ENCODE measurements around the gene PPP1R16B.
A peak's percentile ranks its signal among the peaks of the same experiment; 100 is the strongest.

The PPP1R16B gene

GRCh38 chr20:38762174-38762573 is 43.3 kb upstream of the PPP1R16B start:
- no peak overlapping the region for H2AK5ac ChIP-seq (ENCODE audit: low read length, severe bottlenecking)
- no peak overlapping the region for H4K91ac ChIP-seq (ENCODE audit: low read length)
- no peak overlapping the region for H3K14ac ChIP-seq (ENCODE audit: low read length in 2 of 2)
- no peak overlapping the region for H3K23ac ChIP-seq (ENCODE audit: low read length in 2 of 2)
- H3K4ac ChIP-seq (ENCODE audit: low read depth in 1 of 2, low read length in 2 of 2): no peak overlapping the region
- H3K18ac ChIP-seq (ENCODE audit: low read depth in 1 of 2, low read length in 2 of 2): no peak overlapping the region
- no peak overlapping the region for H2AFZ ChIP-seq (ENCODE audit: low read depth, low read length)
- no peak overlapping the region for H3K9ac ChIP-seq (ENCODE audit: low read length)
- no peaks in the 10 kb centered on the region for H3K27me3 ChIP-seq (ENCODE audit: control insufficient read depth in 1 of 2, insufficient read depth in 1 of 2, low read length in 2 of 2)
- H4K8ac ChIP-seq (ENCODE audit: low read length): no peak overlapping the region
- H3K4me3 ChIP-seq (ENCODE audit: insufficient read depth in 1 of 2, low read depth in 1 of 2, low read length in 2 of 2): no peak overlapping the region
- H2BK15ac ChIP-seq (ENCODE audit: low read depth, poor library complexity, severe bottlenecking): no peak overlapping the region
- peaks cover 4% of the 10 kb centered on the region for H3K79me1 ChIP-seq (replicated peaks; ENCODE audit: low read length, poor library complexity, severe bottlenecking)
- no peak overlapping the region for H2BK12ac ChIP-seq (ENCODE audit: low read length in 2 of 2)
- H2BK5ac ChIP-seq (ENCODE audit: low read depth, low read length, poor library complexity, severe bottlenecking): no peak overlapping the region
- no peak for DNase-seq
- H3K9me3 ChIP-seq (ENCODE audit: control insufficient read depth, low read length): no peaks in the 10 kb centered on the region
- H3K4me2 ChIP-seq (ENCODE audit: low read length, poor library complexity, severe bottlenecking): no peak overlapping the region
- no peak overlapping the region for H2BK120ac ChIP-seq (ENCODE audit: low read depth, low read length)
- H3K4me1 ChIP-seq (ENCODE audit: control insufficient read depth, insufficient read depth, low read depth, low read length): peaks cover 4% of the 10 kb centered on the region
- H3K27ac ChIP-seq (ENCODE audit: low read length, poor library complexity, severe bottlenecking): no peak overlapping the region
- peaks cover 24 to 82% of the 10 kb centered on the region in 2 experiments for H3K36me3 ChIP-seq (ENCODE audit: control insufficient read depth in 1 of 2, insufficient read depth in 2 of 2, low read depth in 1 of 2, low read length in 2 of 2)

GRCh38 chr20:38763616-38764015 is 41.9 kb upstream of the PPP1R16B start:
- Histone ChIP-seq H4K91ac (ENCODE audit: low read length) (no peak overlapping the region), H3K14ac (ENCODE audit: low read length in 2 of 2) (no peak overlapping the region), H4K8ac (ENCODE audit: low read length) (no peak overlapping the region), H3K9me3 (ENCODE audit: control insufficient read depth, low read length) (no peaks in the 10 kb centered on the region), H3K36me3 (ENCODE audit: control insufficient read depth in 1 of 2, insufficient read depth in 2 of 2, low read depth in 1 of 2, low read length in 2 of 2) (peaks cover 30 to 85% of the 10 kb centered on the region in 2 experiments), H2BK15ac (ENCODE audit: low read depth, poor library complexity, severe bottlenecking) (no peak overlapping the region), H3K27me3 (ENCODE audit: control insufficient read depth in 1 of 2, insufficient read depth in 1 of 2, low read length in 2 of 2) (no peaks in the 10 kb centered on the region), H3K18ac (ENCODE audit: low read depth in 1 of 2, low read length in 2 of 2) (no peak overlapping the region), H3K4me1 (ENCODE audit: control insufficient read depth, insufficient read depth, low read depth, low read length) (peaks cover 4% of the 10 kb centered on the region), H3K27ac (ENCODE audit: low read length, poor library complexity, severe bottlenecking) (no peak overlapping the region), H3K4ac (ENCODE audit: low read depth in 1 of 2, low read length in 2 of 2) (no peak overlapping the region), H2AK5ac (ENCODE audit: low read length, severe bottlenecking) (no peak overlapping the region), H3K4me3 (ENCODE audit: insufficient read depth in 1 of 2, low read depth in 1 of 2, low read length in 2 of 2) (no peak overlapping the region), H2BK12ac (ENCODE audit: low read length in 2 of 2) (no peak overlapping the region), H2BK120ac (ENCODE audit: low read depth, low read length) (no peak overlapping the region), H3K4me2 (ENCODE audit: low read length, poor library complexity, severe bottlenecking) (no peak overlapping the region), H2BK5ac (ENCODE audit: low read depth, low read length, poor library complexity, severe bottlenecking) (no peak overlapping the region), H3K9ac (ENCODE audit: low read length) (no peak overlapping the region), H3K79me1 (replicated peaks; ENCODE audit: low read length, poor library complexity, severe bottlenecking) (peaks cover 4% of the 10 kb centered on the region), H2AFZ (ENCODE audit: low read depth, low read length) (no peak overlapping the region), H3K23ac (ENCODE audit: low read length in 2 of 2) (no peak overlapping the region)
- DNase-seq: no peak
- 78% methylated on average over 1 of the region's 1 CpG for WGBS

GRCh38 chr20:38764567-38765318 is 40.8 kb upstream of the PPP1R16B start:
- Histone ChIP-seq H3K4me2 (ENCODE audit: low read length, poor library complexity, severe bottlenecking) (peak overlapping the region; percentile 16), H4K8ac (ENCODE audit: low read length) (no peak overlapping the region), H2AFZ (ENCODE audit: low read depth, low read length) (no peak overlapping the region), H3K4me1 (ENCODE audit: control insufficient read depth, insufficient read depth, low read depth, low read length) (peaks cover 4% of the 10 kb centered on the region), H3K14ac (ENCODE audit: low read length in 2 of 2) (no peak overlapping the region), H3K79me1 (replicated peaks; ENCODE audit: low read length, poor library complexity, severe bottlenecking) (peaks cover 7% of the 10 kb centered on the region), H3K9ac (ENCODE audit: low read length) (peak overlapping the region; percentile 46), H2BK120ac (ENCODE audit: low read depth, low read length) (no peak overlapping the region), H3K27ac (ENCODE audit: low read length, poor library complexity, severe bottlenecking) (no peak overlapping the region), H3K27me3 (ENCODE audit: control insufficient read depth in 1 of 2, insufficient read depth in 1 of 2, low read length in 2 of 2) (no peaks in the 10 kb centered on the region), H3K4ac (ENCODE audit: low read depth in 1 of 2, low read length in 2 of 2) (no peak overlapping the region), H4K91ac (ENCODE audit: low read length) (no peak overlapping the region), H2AK5ac (ENCODE audit: low read length, severe bottlenecking) (no peak overlapping the region), H3K18ac (ENCODE audit: low read depth in 1 of 2, low read length in 2 of 2) (no peak overlapping the region), H3K4me3 (ENCODE audit: insufficient read depth in 1 of 2, low read depth in 1 of 2, low read length in 2 of 2) (no peak overlapping the region), H3K23ac (ENCODE audit: low read length in 2 of 2) (no peak overlapping the region), H2BK5ac (ENCODE audit: low read depth, low read length, poor library complexity, severe bottlenecking) (no peak overlapping the region), H2BK15ac (ENCODE audit: low read depth, poor library complexity, severe bottlenecking) (no peak overlapping the region), H2BK12ac (ENCODE audit: low read length in 2 of 2) (no peak overlapping the region), H3K9me3 (ENCODE audit: control insufficient read depth, low read length) (no peaks in the 10 kb centered on the region), H3K36me3 (ENCODE audit: control insufficient read depth in 1 of 2, insufficient read depth in 2 of 2, low read depth in 1 of 2, low read length in 2 of 2) (peaks cover 30 to 81% of the 10 kb centered on the region in 2 experiments)
- WGBS: 59% methylated on average over 11 of the region's 11 CpGs
- DNase-seq: peak; percentile 83

GRCh38 chr20:38766071-38766470 is 39.4 kb upstream of the PPP1R16B start:
- H3K9ac ChIP-seq (ENCODE audit: low read length): no peak overlapping the region
- no peak for DNase-seq
- H2BK15ac ChIP-seq (ENCODE audit: low read depth, poor library complexity, severe bottlenecking): no peak overlapping the region
- peaks cover 30 to 80% of the 10 kb centered on the region in 2 experiments for H3K36me3 ChIP-seq (ENCODE audit: control insufficient read depth in 1 of 2, insufficient read depth in 2 of 2, low read depth in 1 of 2, low read length in 2 of 2)
- H3K18ac ChIP-seq (ENCODE audit: low read depth in 1 of 2, low read length in 2 of 2): no peak overlapping the region
- no peak overlapping the region for H2AFZ ChIP-seq (ENCODE audit: low read depth, low read length)
- no peaks in the 10 kb centered on the region for H3K9me3 ChIP-seq (ENCODE audit: control insufficient read depth, low read length)
- H3K4me3 ChIP-seq (ENCODE audit: insufficient read depth in 1 of 2, low read depth in 1 of 2, low read length in 2 of 2): no peak overlapping the region
- H3K23ac ChIP-seq (ENCODE audit: low read length in 2 of 2): no peak overlapping the region
- peaks cover 4% of the 10 kb centered on the region for H3K4me1 ChIP-seq (ENCODE audit: control insufficient read depth, insufficient read depth, low read depth, low read length)
- H3K79me1 ChIP-seq (replicated peaks; ENCODE audit: low read length, poor library complexity, severe bottlenecking): peaks cover 7% of the 10 kb centered on the region
- WGBS: 90% methylated on average over 3 of the region's 4 CpGs
- H3K14ac ChIP-seq (ENCODE audit: low read length in 2 of 2): no peak overlapping the region
- no peak overlapping the region for H3K27ac ChIP-seq (ENCODE audit: low read length, poor library complexity, severe bottlenecking)
- no peak overlapping the region for H4K8ac ChIP-seq (ENCODE audit: low read length)
- no peak overlapping the region for H2BK12ac ChIP-seq (ENCODE audit: low read length in 2 of 2)
- no peak overlapping the region for H3K4me2 ChIP-seq (ENCODE audit: low read length, poor library complexity, severe bottlenecking)
- no peak overlapping the region for H2BK120ac ChIP-seq (ENCODE audit: low read depth, low read length)
- no peak overlapping the region for H4K91ac ChIP-seq (ENCODE audit: low read length)
- no peak overlapping the region for H2BK5ac ChIP-seq (ENCODE audit: low read depth, low read length, poor library complexity, severe bottlenecking)
- H2AK5ac ChIP-seq (ENCODE audit: low read length, severe bottlenecking): no peak overlapping the region
- no peaks in the 10 kb centered on the region for H3K27me3 ChIP-seq (ENCODE audit: control insufficient read depth in 1 of 2, insufficient read depth in 1 of 2, low read length in 2 of 2)
- no peak overlapping the region for H3K4ac ChIP-seq (ENCODE audit: low read depth in 1 of 2, low read length in 2 of 2)
